HepG2 (cell line): Measurements from ENCODE around the gene ARHGAP26. TPM values are rescaled to one million over a fixed set of nuclear protein-coding genes. Genes with fewer than 3 reads are reported as not detected.
A peak's percentile ranks its signal among the peaks of the same experiment; 100 is the strongest.

ENCODE experiments used
- AHR ChIP-seq: IDR thresholded peaks from 2 replicates; pipeline ENCODE4 v1.6.1; 2018; ENCODE audit warnings: missing genetic modification reagents, missing compliant biosample characterization
- BCLAF1 ChIP-seq: fragments of 450-650 bp; IDR thresholded peaks from 2 replicates; pipeline ENCODE4 v1.6.1; 2017; ENCODE audit warnings: mild to moderate bottlenecking
- EED ChIP-seq: sonication (generic); formaldehyde crosslinking; IDR thresholded peaks from 2 replicates; pipeline ENCODE4 v1.5.0; 2020; ENCODE audit warnings: mild to moderate bottlenecking, missing genetic modification reagents
- EHMT2 ChIP-seq: fragments of 200-600 bp; sonication (generic); IDR thresholded peaks from 2 replicates; pipeline ENCODE4 v1.7.0; 2017; ENCODE audit warnings: antibody characterized with exemption, low read depth, low read length, borderline replicate concordance
- FOXJ3 ChIP-seq: sonication (generic); formaldehyde crosslinking; IDR thresholded peaks from 2 replicates; pipeline ENCODE4 v1.4.0; 2020; ENCODE audit warnings: missing genetic modification reagents, mild to moderate bottlenecking, borderline replicate concordance
- HNF1B ChIP-seq: sonication (generic); formaldehyde crosslinking; IDR thresholded peaks from 2 replicates; pipeline ENCODE4 v1.5.1; 2020; ENCODE audit warnings: mild to moderate bottlenecking, moderate library complexity, missing genetic modification reagents
- HOXD1 ChIP-seq: sonication (generic); formaldehyde crosslinking; IDR thresholded peaks from 2 replicates; pipeline ENCODE4 v1.5.0; 2020; ENCODE audit warnings: missing genetic modification reagents
- IRF9 ChIP-seq: sonication (generic); formaldehyde crosslinking; IDR thresholded peaks from 2 replicates; pipeline ENCODE4 v1.8.0; 2022; ENCODE audit warnings: missing genetic modification reagents, mild to moderate bottlenecking, borderline replicate concordance
- KLF11 ChIP-seq: IDR thresholded peaks from 2 replicates; pipeline ENCODE4 v1.6.1; 2016; ENCODE audit warnings: missing compliant biosample characterization
- NFIC ChIP-seq: IDR thresholded peaks from 2 replicates; pipeline ENCODE4 v1.6.1; 2012; ENCODE audit warnings: mild to moderate bottlenecking, low read length, inconsistent platforms
- PLRG1 ChIP-seq: fragments of 450-650 bp; conservative IDR thresholded peaks from 2 replicates; pipeline ENCODE4 v1.6.1; 2016
- SRF ChIP-seq: IDR thresholded peaks from 2 replicates; pipeline ENCODE4 v1.6.1; 2011; ENCODE audit warnings: mild to moderate bottlenecking, low read depth, low read length, moderate library complexity
- ZBTB44 ChIP-seq: sonication (generic); formaldehyde crosslinking; IDR thresholded peaks from 2 replicates; pipeline ENCODE4 v1.4.0; 2020; ENCODE audit warnings: missing genetic modification reagents
- ZNF10 ChIP-seq: sonication (generic); formaldehyde crosslinking; IDR thresholded peaks from 2 replicates; pipeline ENCODE4 v1.4.0; 2020; ENCODE audit warnings: mild to moderate bottlenecking, low read depth, missing genetic modification reagents, borderline replicate concordance
- ZNF138 ChIP-seq: sonication (generic); formaldehyde crosslinking; IDR thresholded peaks from 2 replicates; pipeline ENCODE4 v1.5.0; 2020; ENCODE audit warnings: mild to moderate bottlenecking, low read depth, missing genetic modification reagents
- ZNF317 ChIP-seq: sonication (generic); formaldehyde crosslinking; IDR thresholded peaks from 2 replicates; pipeline ENCODE4 v1.5.0; 2020; ENCODE audit warnings: mild to moderate bottlenecking, missing genetic modification reagents
- ZNF34 ChIP-seq: sonication (generic); formaldehyde crosslinking; IDR thresholded peaks from 2 replicates; pipeline ENCODE4 v1.4.0; 2020; ENCODE audit warnings: mild to moderate bottlenecking, missing genetic modification reagents, borderline replicate concordance
- ZNF430 ChIP-seq: sonication (generic); formaldehyde crosslinking; IDR thresholded peaks from 2 replicates; pipeline ENCODE4 v1.9.0; 2021; ENCODE audit warnings: mild to moderate bottlenecking, missing genetic modification reagents
- ZNF446 ChIP-seq: sonication (generic); formaldehyde crosslinking; IDR thresholded peaks from 2 replicates; pipeline ENCODE4 v1.5.0; 2020; ENCODE audit warnings: mild to moderate bottlenecking, missing genetic modification reagents
- ZNF891 ChIP-seq: sonication (generic); formaldehyde crosslinking; IDR thresholded peaks from 2 replicates; pipeline ENCODE4 v1.5.0; 2020; ENCODE audit warnings: mild to moderate bottlenecking, missing genetic modification reagents
- polyA plus RNA-seq, 8 experiments: library from polyadenylated mRNA; depleted of rRNA in 3 of 8; stranded (reverse) in 7 of 8; unstranded in 1 of 8; fragments of >200 nt; fragmentation: Illumina TruSeq in 4 of 8; extraction: Trizol in 4 of 8; gene quantifications; 2 replicates each; pipeline versions ENCODE4 v1.2.1 to v1.2.3, GENCODE V29; 2011 to 2016; ENCODE audit warnings: low read depth in 4 of 8, missing spikeins in 1 of 8, mixed read lengths in 1 of 8; ENCODE audit not compliant: insufficient read depth in 1 of 8
- total RNA-seq, 5 experiments: library from RNA; depleted of rRNA; stranded (reverse); fragments of >200 nt; fragmentation: Illumina TruSeq; extraction: Trizol; gene quantifications; 2 replicates each; pipeline ENCODE4 v1.2.3, GENCODE V29; 2016; ENCODE audit warnings: low read depth in 1 of 5
- TF ChIP-seq, protein P1 (sequence below): sonication (generic); formaldehyde crosslinking; IDR thresholded peaks from 2 replicates; pipeline ENCODE4 v1.5.0; 2020; ENCODE audit warnings: mild to moderate bottlenecking, missing genetic modification reagents

Gene ARHGAP26
- total and polyA plus RNA-seq, 2 of the 13 experiments (the other 11 are each of a cell fraction or from before 2014, with no cell fraction given) = 9.6 to 18.2 TPM

DNA sequence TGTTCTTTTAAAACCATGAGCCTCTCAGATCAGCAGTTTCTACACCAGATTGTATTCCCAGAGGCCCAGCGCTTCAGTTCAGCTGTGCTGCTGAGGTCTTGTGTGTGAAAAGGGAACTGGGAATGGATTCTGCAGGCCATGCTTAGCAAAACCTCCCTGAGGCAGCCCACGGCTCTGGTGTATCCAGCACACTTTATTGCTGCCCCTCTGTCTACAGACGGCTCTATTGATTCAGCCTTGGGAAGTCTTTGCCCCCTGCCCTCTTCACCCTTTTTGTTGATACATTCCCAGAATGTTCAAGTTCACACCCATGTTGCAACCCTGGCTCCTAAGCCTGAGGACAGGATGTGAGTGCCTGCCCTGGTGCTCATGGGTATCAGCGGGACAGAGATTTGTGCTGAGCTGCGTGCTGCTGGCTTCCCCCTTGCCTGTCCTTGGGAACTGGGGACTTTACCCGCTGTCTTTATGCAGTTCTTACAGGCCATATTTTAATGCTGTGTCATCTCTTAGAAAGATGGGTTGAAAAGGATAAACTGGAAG is 37.3 kb downstream of the ARHGAP26 start (continued):
- TF ChIP-seq ZNF138 (CRISPR knock-in tag) (no peak), ZNF317 (peak; percentile 65), FOXJ3 (CRISPR knock-in tag) (peak; percentile 99), NFIC (peak; percentile 81), ZBTB44 (CRISPR knock-in tag) (no peak), AHR (CRISPR knock-in tag) (0 out of 2 replicates have a peak, but pooled peaks have one; percentile 66), ZNF446 (CRISPR knock-in tag) (no peak), ZNF10 (no peak), EHMT2 (no peak), ZNF891 (CRISPR knock-in tag) (peak; percentile 37; the same call in 1 of the 2 replicates), EED (CRISPR knock-in tag) (no peak), IRF9 (CRISPR knock-in tag) (peak; percentile 84; the same call in 1 of the 2 replicates), HNF1B (CRISPR knock-in tag) (peak; percentile 85), SRF (no peak), ZNF34 (CRISPR knock-in tag) (0 out of 2 replicates have a peak, but pooled peaks have one; percentile 34), BCLAF1 (no peak), HOXD1 (CRISPR knock-in tag) (peak; percentile 91), ZNF430 (CRISPR knock-in tag) (peak; percentile 80; the same call in 1 of the 2 replicates), KLF11 (0 out of 2 replicates have a peak, but pooled peaks have one; percentile 80), PLRG1 (no peak)
- TF ChIP-seq, protein P1, sequence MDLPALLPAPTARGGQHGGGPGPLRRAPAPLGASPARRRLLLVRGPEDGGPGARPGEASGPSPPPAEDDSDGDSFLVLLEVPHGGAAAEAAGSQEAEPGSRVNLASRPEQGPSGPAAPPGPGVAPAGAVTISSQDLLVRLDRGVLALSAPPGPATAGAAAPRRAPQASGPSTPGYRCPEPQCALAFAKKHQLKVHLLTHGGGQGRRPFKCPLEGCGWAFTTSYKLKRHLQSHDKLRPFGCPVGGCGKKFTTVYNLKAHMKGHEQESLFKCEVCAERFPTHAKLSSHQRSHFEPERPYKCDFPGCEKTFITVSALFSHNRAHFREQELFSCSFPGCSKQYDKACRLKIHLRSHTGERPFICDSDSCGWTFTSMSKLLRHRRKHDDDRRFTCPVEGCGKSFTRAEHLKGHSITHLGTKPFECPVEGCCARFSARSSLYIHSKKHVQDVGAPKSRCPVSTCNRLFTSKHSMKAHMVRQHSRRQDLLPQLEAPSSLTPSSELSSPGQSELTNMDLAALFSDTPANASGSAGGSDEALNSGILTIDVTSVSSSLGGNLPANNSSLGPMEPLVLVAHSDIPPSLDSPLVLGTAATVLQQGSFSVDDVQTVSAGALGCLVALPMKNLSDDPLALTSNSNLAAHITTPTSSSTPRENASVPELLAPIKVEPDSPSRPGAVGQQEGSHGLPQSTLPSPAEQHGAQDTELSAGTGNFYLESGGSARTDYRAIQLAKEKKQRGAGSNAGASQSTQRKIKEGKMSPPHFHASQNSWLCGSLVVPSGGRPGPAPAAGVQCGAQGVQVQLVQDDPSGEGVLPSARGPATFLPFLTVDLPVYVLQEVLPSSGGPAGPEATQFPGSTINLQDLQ (CRISPR knock-in tag) = 0 out of 2 replicates have a peak, but pooled peaks have one; percentile 64
